ENCODE results near the gene LIMS2. TPM values are rescaled to one million over a fixed set of nuclear protein-coding genes. Genes with fewer than 3 reads are reported as not detected.

Gene LIMS2
- total and polyA plus RNA-seq, 2 experiments from 2014 or later = 1.6 to 3.5 TPM

DNA sequence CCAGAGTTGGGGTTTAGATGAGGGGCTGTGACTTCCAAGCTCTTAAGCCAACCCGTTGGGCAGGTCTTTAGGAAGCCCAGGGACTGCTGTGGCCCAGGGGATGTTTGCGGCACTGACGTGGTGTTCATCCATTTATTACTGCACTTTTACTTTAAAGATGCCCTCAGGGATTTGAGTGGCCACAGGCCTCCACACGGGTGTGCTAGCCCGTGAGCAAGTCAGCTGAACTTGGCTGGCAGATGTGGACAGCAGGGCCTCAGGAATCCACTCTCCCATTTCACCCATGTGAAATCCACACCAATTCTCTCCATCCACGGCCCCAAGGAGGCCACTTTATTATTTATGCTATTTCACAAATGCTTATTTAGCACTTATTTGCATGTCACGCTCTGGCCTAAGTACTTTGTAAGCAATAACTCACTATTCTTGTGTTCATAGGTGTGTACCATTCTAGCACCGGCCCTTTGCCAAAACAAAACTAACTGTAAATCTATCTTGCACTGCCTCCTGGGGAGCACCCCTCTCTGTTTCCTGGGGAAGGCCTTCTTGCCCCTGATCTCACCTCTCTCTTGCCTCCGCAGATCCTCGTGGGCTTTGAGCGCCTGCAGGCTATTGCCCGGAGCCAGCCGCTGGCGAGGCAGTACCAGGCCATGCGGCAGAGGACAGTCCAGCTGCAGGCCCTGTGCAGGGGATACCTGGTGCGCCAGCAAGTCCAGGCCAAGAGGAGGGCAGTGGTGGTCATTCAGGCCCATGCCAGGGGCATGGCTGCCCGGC is 68.5 kb downstream of the LIMS2 start:
- no peaks in the 10 kb centered on the region for H4K20me1 ChIP-seq (replicated peaks; ENCODE audit: insufficient read depth)
- DNase-seq (ENCODE audit: low spot score) (no peak), ATAC-seq (no peak)
- no peak overlapping the region for H3K4me2 ChIP-seq
- no peaks in the 10 kb centered on the region for H3K36me3 ChIP-seq (ENCODE audit: insufficient read depth)
- Mint-ChIP-seq H3K36me3 (ENCODE audit: low read depth) (no peaks in the 10 kb centered on the region), H3K4me1 (no peaks in the 10 kb centered on the region), H3K27me3 (ENCODE audit: insufficient read depth, low read depth, poor library complexity) (peaks cover 13% of the 10 kb centered on the region), H3K9me3 (no peaks in the 10 kb centered on the region), H3K4me3 (no peak overlapping the region), H3K27ac (no peak overlapping the region)
- H3K27me3 ChIP-seq (ENCODE audit: insufficient read depth) = no peaks in the 10 kb centered on the region
- H2AFZ ChIP-seq = no peak overlapping the region
- TF ChIP-seq POLR2AphosphoS5 (IDR thresholded peaks at IDR 0.05; ENCODE audit: low read depth) (no peak), EZH2phosphoT487 (IDR thresholded peaks at IDR 0.05; ENCODE audit: unreplicated experiment) (no peak), CREB1 (CRISPR knock-in tag; IDR thresholded peaks at IDR 0.05; ENCODE audit: low read depth) (no peak), ZNF331 (CRISPR knock-in tag; IDR thresholded peaks at IDR 0.05; ENCODE audit: low read depth) (no peak), STAT1 (IDR thresholded peaks at IDR 0.05; ENCODE audit: unreplicated experiment) (no peak), JUNB (IDR thresholded peaks at IDR 0.05; ENCODE audit: unreplicated experiment) (no peak), ZNF114 (CRISPR knock-in tag; IDR thresholded peaks at IDR 0.05) (no peak), NANOG (IDR thresholded peaks at IDR 0.05; ENCODE audit: borderline replicate concordance) (no peak), EZH2 (IDR thresholded peaks at IDR 0.05; ENCODE audit: low read depth, unreplicated experiment) (no peak)
- TF ChIP-seq, protein P1, sequence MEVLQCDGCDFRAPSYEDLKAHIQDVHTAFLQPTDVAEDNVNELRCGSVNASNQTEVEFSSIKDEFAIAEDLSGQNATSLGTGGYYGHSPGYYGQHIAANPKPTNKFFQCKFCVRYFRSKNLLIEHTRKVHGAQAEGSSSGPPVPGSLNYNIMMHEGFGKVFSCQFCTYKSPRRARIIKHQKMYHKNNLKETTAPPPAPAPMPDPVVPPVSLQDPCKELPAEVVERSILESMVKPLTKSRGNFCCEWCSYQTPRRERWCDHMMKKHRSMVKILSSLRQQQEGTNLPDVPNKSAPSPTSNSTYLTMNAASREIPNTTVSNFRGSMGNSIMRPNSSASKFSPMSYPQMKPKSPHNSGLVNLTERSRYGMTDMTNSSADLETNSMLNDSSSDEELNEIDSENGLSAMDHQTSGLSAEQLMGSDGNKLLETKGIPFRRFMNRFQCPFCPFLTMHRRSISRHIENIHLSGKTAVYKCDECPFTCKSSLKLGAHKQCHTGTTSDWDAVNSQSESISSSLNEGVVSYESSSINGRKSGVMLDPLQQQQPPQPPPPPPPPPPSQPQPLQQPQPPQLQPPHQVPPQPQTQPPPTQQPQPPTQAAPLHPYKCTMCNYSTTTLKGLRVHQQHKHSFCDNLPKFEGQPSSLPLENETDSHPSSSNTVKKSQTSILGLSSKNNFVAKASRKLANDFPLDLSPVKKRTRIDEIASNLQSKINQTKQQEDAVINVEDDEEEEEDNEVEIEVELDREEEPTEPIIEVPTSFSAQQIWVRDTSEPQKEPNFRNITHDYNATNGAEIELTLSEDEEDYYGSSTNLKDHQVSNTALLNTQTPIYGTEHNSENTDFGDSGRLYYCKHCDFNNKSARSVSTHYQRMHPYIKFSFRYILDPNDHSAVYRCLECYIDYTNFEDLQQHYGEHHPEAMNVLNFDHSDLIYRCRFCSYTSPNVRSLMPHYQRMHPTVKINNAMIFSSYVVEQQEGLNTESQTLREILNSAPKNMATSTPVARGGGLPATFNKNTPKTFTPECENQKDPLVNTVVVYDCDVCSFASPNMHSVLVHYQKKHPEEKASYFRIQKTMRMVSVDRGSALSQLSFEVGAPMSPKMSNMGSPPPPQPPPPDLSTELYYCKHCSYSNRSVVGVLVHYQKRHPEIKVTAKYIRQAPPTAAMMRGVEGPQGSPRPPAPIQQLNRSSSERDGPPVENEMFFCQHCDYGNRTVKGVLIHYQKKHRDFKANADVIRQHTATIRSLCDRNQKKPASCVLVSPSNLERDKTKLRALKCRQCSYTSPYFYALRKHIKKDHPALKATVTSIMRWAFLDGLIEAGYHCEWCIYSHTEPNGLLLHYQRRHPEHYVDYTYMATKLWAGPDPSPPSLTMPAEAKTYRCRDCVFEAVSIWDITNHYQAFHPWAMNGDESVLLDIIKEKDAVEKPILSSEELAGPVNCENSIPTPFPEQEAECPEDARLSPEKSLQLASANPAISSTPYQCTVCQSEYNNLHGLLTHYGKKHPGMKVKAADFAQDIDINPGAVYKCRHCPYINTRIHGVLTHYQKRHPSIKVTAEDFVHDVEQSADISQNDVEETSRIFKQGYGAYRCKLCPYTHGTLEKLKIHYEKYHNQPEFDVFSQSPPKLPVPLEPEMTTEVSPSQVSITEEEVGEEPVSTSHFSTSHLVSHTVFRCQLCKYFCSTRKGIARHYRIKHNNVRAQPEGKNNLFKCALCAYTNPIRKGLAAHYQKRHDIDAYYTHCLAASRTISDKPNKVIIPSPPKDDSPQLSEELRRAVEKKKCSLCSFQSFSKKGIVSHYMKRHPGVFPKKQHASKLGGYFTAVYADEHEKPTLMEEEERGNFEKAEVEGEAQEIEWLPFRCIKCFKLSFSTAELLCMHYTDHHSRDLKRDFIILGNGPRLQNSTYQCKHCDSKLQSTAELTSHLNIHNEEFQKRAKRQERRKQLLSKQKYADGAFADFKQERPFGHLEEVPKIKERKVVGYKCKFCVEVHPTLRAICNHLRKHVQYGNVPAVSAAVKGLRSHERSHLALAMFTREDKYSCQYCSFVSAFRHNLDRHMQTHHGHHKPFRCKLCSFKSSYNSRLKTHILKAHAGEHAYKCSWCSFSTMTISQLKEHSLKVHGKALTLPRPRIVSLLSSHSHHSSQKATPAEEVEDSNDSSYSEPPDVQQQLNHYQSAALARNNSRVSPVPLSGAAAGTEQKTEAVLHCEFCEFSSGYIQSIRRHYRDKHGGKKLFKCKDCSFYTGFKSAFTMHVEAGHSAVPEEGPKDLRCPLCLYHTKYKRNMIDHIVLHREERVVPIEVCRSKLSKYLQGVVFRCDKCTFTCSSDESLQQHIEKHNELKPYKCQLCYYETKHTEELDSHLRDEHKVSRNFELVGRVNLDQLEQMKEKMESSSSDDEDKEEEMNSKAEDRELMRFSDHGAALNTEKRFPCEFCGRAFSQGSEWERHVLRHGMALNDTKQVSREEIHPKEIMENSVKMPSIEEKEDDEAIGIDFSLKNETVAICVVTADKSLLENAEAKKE (CRISPR knock-in tag; IDR thresholded peaks at IDR 0.05) = no peak
- TF ChIP-seq, protein P2, sequence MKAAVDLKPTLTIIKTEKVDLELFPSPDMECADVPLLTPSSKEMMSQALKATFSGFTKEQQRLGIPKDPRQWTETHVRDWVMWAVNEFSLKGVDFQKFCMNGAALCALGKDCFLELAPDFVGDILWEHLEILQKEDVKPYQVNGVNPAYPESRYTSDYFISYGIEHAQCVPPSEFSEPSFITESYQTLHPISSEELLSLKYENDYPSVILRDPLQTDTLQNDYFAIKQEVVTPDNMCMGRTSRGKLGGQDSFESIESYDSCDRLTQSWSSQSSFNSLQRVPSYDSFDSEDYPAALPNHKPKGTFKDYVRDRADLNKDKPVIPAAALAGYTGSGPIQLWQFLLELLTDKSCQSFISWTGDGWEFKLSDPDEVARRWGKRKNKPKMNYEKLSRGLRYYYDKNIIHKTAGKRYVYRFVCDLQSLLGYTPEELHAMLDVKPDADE (IDR thresholded peaks at IDR 0.05) = no peak
- TF ChIP-seq, protein P3, sequence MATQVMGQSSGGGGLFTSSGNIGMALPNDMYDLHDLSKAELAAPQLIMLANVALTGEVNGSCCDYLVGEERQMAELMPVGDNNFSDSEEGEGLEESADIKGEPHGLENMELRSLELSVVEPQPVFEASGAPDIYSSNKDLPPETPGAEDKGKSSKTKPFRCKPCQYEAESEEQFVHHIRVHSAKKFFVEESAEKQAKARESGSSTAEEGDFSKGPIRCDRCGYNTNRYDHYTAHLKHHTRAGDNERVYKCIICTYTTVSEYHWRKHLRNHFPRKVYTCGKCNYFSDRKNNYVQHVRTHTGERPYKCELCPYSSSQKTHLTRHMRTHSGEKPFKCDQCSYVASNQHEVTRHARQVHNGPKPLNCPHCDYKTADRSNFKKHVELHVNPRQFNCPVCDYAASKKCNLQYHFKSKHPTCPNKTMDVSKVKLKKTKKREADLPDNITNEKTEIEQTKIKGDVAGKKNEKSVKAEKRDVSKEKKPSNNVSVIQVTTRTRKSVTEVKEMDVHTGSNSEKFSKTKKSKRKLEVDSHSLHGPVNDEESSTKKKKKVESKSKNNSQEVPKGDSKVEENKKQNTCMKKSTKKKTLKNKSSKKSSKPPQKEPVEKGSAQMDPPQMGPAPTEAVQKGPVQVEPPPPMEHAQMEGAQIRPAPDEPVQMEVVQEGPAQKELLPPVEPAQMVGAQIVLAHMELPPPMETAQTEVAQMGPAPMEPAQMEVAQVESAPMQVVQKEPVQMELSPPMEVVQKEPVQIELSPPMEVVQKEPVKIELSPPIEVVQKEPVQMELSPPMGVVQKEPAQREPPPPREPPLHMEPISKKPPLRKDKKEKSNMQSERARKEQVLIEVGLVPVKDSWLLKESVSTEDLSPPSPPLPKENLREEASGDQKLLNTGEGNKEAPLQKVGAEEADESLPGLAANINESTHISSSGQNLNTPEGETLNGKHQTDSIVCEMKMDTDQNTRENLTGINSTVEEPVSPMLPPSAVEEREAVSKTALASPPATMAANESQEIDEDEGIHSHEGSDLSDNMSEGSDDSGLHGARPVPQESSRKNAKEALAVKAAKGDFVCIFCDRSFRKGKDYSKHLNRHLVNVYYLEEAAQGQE (IDR thresholded peaks at IDR 0.05; ENCODE audit: unreplicated experiment) = no peak
- TF ChIP-seq, protein P4, sequence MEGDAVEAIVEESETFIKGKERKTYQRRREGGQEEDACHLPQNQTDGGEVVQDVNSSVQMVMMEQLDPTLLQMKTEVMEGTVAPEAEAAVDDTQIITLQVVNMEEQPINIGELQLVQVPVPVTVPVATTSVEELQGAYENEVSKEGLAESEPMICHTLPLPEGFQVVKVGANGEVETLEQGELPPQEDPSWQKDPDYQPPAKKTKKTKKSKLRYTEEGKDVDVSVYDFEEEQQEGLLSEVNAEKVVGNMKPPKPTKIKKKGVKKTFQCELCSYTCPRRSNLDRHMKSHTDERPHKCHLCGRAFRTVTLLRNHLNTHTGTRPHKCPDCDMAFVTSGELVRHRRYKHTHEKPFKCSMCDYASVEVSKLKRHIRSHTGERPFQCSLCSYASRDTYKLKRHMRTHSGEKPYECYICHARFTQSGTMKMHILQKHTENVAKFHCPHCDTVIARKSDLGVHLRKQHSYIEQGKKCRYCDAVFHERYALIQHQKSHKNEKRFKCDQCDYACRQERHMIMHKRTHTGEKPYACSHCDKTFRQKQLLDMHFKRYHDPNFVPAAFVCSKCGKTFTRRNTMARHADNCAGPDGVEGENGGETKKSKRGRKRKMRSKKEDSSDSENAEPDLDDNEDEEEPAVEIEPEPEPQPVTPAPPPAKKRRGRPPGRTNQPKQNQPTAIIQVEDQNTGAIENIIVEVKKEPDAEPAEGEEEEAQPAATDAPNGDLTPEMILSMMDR (conservative IDR thresholded peaks at IDR 0.05; ENCODE audit: low read depth in 2 of 2) = no peak
- H3K4me3 ChIP-seq = no peak overlapping the region
- no peaks in the 10 kb centered on the region for H3F3A ChIP-seq (replicated peaks; ENCODE audit: low read depth)
- no peaks in the 10 kb centered on the region for H3K9me2 ChIP-seq (ENCODE audit: insufficient read depth)
- no peak overlapping the region for H3K27ac ChIP-seq (ENCODE audit: low read depth)
- H3K4me1 ChIP-seq (ENCODE audit: insufficient read depth) = no peaks in the 10 kb centered on the region
- no peaks in the 10 kb centered on the region for H3K79me2 ChIP-seq (replicated peaks; ENCODE audit: insufficient read depth)
